ENCODE data around the gene CAMK4. TPM values are rescaled to one million over a fixed set of nuclear protein-coding genes. Genes with fewer than 3 reads are reported as not detected.
A peak's percentile ranks its signal among the peaks of the same experiment; 100 is the strongest.

The CAMK4 gene
- total RNA-seq, 4 donors from 2014 or later, result 0.26 to 33.9 (median 2.0) TPM

- Histone ChIP-seq H3K4me1 (no peaks in the 10 kb centered on the region), H3K36me3 (no peaks in the 10 kb centered on the region), H3K4me3 (no peak overlapping the region), H3K27me3 (no peaks in the 10 kb centered on the region), H3K9me3 (no peaks in the 10 kb centered on the region), H3K27ac (no peak overlapping the region)
- intact Hi-C loops (cut with DNase I; ENCODE audit: low total_unique reads), result no loop called here
- DNase-seq, result no peak
- TF ChIP-seq POLR2A (IDR thresholded peaks at IDR 0.05) (no peak), CTCF (IDR thresholded peaks at IDR 0.05) (no peak)
These were observed 10.0 kb upstream of the CAMK4 start for GRCh38 chr5:111214052-111214742.

GRCh38 chr5:111215971-111216370 is 8.2 kb upstream of the CAMK4 start:
- Histone ChIP-seq H3K4me3 (no peak overlapping the region), H3K27ac (no peak overlapping the region), H3K9me3 (no peaks in the 10 kb centered on the region), H3K27me3 (no peaks in the 10 kb centered on the region), H3K36me3 (no peaks in the 10 kb centered on the region), H3K4me1 (no peaks in the 10 kb centered on the region)
- TF ChIP-seq POLR2A (IDR thresholded peaks at IDR 0.05), result no peak
- no peak for TF ChIP-seq CTCF (IDR thresholded peaks at IDR 0.05)
- DNase-seq, result no peak
- intact Hi-C loops (cut with DNase I; ENCODE audit: low total_unique reads), result no loop called here

- Histone ChIP-seq H3K27me3 (no peaks in the 10 kb centered on the region), H3K4me1 (no peaks in the 10 kb centered on the region), H3K9me3 (no peaks in the 10 kb centered on the region), H3K36me3 (no peaks in the 10 kb centered on the region), H3K4me3 (no peak overlapping the region), H3K27ac (no peak overlapping the region)
- intact Hi-C loops (cut with DNase I; ENCODE audit: low total_unique reads), result no loop called here
- TF ChIP-seq POLR2A (IDR thresholded peaks at IDR 0.05) (no peak), CTCF (IDR thresholded peaks at IDR 0.05) (no peak)
- no peak for DNase-seq
These were observed 3.0 kb upstream of the CAMK4 start for GRCh38 chr5:111221139-111221538.

GRCh38 chr5:111223101-111223786 is 940 bp upstream of the CAMK4 start:
- DNase-seq, result no peak
- no peaks in the 10 kb centered on the region for H3K27me3 ChIP-seq
- no peaks in the 10 kb centered on the region for H3K9me3 ChIP-seq
- TF ChIP-seq CTCF (IDR thresholded peaks at IDR 0.05) (no peak), POLR2A (IDR thresholded peaks at IDR 0.05) (no peak)
- peak overlapping the region; percentile 17 to 43 for H3K27ac ChIP-seq
- H3K4me1 ChIP-seq, result no peaks in the 10 kb centered on the region
- H3K4me3 ChIP-seq, result peak overlapping the region; percentile 41 to 44
- no peaks in the 10 kb centered on the region for H3K36me3 ChIP-seq
- intact Hi-C loops (cut with DNase I; ENCODE audit: low total_unique reads), result no loop called here

- Histone ChIP-seq H3K27me3 (no peaks in the 10 kb centered on the region), H3K4me3 (peak overlapping the region; percentile 41 to 44), H3K4me1 (no peaks in the 10 kb centered on the region), H3K36me3 (no peaks in the 10 kb centered on the region), H3K27ac (peak overlapping the region in 1 of 2 donors; percentile 5), H3K9me3 (no peaks in the 10 kb centered on the region)
- intact Hi-C loops (cut with DNase I; ENCODE audit: low total_unique reads), result no loop called here
- no peak for TF ChIP-seq CTCF (IDR thresholded peaks at IDR 0.05)
- TF ChIP-seq POLR2A (IDR thresholded peaks at IDR 0.05), result no peak
- no peak for DNase-seq
These were observed 569 bp downstream of the CAMK4 start for GRCh38 chr5:111224561-111225345.

Measured in uterus (tissue), 4 donors.